GM23338 (cell line): ENCODE results near the gene DPY19L1.

Experiments
- CREB1 ChIP-seq: fragments of 250-450 bp; sonication (Bioruptor Pico); IDR thresholded peaks from 2 replicates; pipeline ENCODE4 v1.5.0; 2020; ENCODE audit warnings: low read depth, mild to moderate bottlenecking, moderate library complexity
- ETS1 ChIP-seq: IDR thresholded peaks from 2 replicates; pipeline ENCODE4 v1.6.1; 2016; ENCODE audit warnings: antibody characterized with exemption
- EZH2 ChIP-seq: fragments of 200-600 bp; sonication (generic); IDR thresholded peaks from one replicate; pipeline ENCODE4 v1.8.0; 2017; ENCODE audit warnings: antibody characterized with exemption, mild to moderate bottlenecking, low read depth; ENCODE audit not compliant: unreplicated experiment
- EZH2phosphoT487 ChIP-seq: fragments of 200-600 bp; sonication (generic); IDR thresholded peaks from one replicate; pipeline ENCODE4 v1.8.1; 2018; ENCODE audit warnings: antibody characterized with exemption; ENCODE audit not compliant: unreplicated experiment
- JUNB ChIP-seq: IDR thresholded peaks from one replicate; pipeline ENCODE4 v1.6.1; 2016; ENCODE audit warnings: antibody characterized with exemption; ENCODE audit not compliant: unreplicated experiment
- NANOG ChIP-seq: IDR thresholded peaks from 2 replicates; pipeline ENCODE4 v1.6.1; 2016; ENCODE audit warnings: antibody characterized with exemption, borderline replicate concordance
- POLR2AphosphoS5 ChIP-seq: IDR thresholded peaks from 2 replicates; pipeline ENCODE4 v1.6.1; 2016; ENCODE audit warnings: antibody characterized with exemption, low read depth
- STAT1 ChIP-seq: IDR thresholded peaks from one replicate; pipeline ENCODE4 v1.6.1; 2016; ENCODE audit warnings: antibody characterized with exemption; ENCODE audit not compliant: unreplicated experiment
- ZNF114 ChIP-seq: fragments of 250-450 bp; sonication (Bioruptor Pico); IDR thresholded peaks from 2 replicates; pipeline ENCODE4 v1.5.0; 2020; ENCODE audit warnings: mild to moderate bottlenecking, moderate library complexity
- TF ChIP-seq, protein P1 (sequence below), 2 experiments: fragments of 200-600 bp in 1 of 2; sonication (generic) in 1 of 2; conservative IDR thresholded peaks; 2 replicates each; pipeline versions ENCODE4 v1.5.1 to v1.6.1; 2016 to 2017; ENCODE audit warnings: antibody characterized with exemption in 2 of 2, low read depth in 2 of 2, mild to moderate bottlenecking in 2 of 2, moderate library complexity in 1 of 2
- TF ChIP-seq, protein P2 (sequence below): IDR thresholded peaks from one replicate; pipeline ENCODE4 v1.6.1; 2018; ENCODE audit warnings: antibody characterized with exemption; ENCODE audit not compliant: unreplicated experiment
- TF ChIP-seq, protein P3 (sequence below): fragments of 250-450 bp; sonication (Bioruptor Pico); IDR thresholded peaks from 2 replicates; pipeline ENCODE4 v1.5.0; 2020; ENCODE audit warnings: mild to moderate bottlenecking, moderate library complexity

- TF ChIP-seq EZH2: no peak
- TF ChIP-seq, protein P1, sequence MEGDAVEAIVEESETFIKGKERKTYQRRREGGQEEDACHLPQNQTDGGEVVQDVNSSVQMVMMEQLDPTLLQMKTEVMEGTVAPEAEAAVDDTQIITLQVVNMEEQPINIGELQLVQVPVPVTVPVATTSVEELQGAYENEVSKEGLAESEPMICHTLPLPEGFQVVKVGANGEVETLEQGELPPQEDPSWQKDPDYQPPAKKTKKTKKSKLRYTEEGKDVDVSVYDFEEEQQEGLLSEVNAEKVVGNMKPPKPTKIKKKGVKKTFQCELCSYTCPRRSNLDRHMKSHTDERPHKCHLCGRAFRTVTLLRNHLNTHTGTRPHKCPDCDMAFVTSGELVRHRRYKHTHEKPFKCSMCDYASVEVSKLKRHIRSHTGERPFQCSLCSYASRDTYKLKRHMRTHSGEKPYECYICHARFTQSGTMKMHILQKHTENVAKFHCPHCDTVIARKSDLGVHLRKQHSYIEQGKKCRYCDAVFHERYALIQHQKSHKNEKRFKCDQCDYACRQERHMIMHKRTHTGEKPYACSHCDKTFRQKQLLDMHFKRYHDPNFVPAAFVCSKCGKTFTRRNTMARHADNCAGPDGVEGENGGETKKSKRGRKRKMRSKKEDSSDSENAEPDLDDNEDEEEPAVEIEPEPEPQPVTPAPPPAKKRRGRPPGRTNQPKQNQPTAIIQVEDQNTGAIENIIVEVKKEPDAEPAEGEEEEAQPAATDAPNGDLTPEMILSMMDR (conservative IDR thresholded peaks at IDR 0.05; ENCODE audit: low read depth in 2 of 2): no peak
- TF ChIP-seq EZH2phosphoT487: no peak
- no peak for TF ChIP-seq STAT1
- no peak for TF ChIP-seq POLR2AphosphoS5
- no peak for TF ChIP-seq JUNB
- TF ChIP-seq, protein P2, sequence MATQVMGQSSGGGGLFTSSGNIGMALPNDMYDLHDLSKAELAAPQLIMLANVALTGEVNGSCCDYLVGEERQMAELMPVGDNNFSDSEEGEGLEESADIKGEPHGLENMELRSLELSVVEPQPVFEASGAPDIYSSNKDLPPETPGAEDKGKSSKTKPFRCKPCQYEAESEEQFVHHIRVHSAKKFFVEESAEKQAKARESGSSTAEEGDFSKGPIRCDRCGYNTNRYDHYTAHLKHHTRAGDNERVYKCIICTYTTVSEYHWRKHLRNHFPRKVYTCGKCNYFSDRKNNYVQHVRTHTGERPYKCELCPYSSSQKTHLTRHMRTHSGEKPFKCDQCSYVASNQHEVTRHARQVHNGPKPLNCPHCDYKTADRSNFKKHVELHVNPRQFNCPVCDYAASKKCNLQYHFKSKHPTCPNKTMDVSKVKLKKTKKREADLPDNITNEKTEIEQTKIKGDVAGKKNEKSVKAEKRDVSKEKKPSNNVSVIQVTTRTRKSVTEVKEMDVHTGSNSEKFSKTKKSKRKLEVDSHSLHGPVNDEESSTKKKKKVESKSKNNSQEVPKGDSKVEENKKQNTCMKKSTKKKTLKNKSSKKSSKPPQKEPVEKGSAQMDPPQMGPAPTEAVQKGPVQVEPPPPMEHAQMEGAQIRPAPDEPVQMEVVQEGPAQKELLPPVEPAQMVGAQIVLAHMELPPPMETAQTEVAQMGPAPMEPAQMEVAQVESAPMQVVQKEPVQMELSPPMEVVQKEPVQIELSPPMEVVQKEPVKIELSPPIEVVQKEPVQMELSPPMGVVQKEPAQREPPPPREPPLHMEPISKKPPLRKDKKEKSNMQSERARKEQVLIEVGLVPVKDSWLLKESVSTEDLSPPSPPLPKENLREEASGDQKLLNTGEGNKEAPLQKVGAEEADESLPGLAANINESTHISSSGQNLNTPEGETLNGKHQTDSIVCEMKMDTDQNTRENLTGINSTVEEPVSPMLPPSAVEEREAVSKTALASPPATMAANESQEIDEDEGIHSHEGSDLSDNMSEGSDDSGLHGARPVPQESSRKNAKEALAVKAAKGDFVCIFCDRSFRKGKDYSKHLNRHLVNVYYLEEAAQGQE: no peak
- no peak for TF ChIP-seq NANOG
- TF ChIP-seq ETS1: no peak
- TF ChIP-seq, protein P3, sequence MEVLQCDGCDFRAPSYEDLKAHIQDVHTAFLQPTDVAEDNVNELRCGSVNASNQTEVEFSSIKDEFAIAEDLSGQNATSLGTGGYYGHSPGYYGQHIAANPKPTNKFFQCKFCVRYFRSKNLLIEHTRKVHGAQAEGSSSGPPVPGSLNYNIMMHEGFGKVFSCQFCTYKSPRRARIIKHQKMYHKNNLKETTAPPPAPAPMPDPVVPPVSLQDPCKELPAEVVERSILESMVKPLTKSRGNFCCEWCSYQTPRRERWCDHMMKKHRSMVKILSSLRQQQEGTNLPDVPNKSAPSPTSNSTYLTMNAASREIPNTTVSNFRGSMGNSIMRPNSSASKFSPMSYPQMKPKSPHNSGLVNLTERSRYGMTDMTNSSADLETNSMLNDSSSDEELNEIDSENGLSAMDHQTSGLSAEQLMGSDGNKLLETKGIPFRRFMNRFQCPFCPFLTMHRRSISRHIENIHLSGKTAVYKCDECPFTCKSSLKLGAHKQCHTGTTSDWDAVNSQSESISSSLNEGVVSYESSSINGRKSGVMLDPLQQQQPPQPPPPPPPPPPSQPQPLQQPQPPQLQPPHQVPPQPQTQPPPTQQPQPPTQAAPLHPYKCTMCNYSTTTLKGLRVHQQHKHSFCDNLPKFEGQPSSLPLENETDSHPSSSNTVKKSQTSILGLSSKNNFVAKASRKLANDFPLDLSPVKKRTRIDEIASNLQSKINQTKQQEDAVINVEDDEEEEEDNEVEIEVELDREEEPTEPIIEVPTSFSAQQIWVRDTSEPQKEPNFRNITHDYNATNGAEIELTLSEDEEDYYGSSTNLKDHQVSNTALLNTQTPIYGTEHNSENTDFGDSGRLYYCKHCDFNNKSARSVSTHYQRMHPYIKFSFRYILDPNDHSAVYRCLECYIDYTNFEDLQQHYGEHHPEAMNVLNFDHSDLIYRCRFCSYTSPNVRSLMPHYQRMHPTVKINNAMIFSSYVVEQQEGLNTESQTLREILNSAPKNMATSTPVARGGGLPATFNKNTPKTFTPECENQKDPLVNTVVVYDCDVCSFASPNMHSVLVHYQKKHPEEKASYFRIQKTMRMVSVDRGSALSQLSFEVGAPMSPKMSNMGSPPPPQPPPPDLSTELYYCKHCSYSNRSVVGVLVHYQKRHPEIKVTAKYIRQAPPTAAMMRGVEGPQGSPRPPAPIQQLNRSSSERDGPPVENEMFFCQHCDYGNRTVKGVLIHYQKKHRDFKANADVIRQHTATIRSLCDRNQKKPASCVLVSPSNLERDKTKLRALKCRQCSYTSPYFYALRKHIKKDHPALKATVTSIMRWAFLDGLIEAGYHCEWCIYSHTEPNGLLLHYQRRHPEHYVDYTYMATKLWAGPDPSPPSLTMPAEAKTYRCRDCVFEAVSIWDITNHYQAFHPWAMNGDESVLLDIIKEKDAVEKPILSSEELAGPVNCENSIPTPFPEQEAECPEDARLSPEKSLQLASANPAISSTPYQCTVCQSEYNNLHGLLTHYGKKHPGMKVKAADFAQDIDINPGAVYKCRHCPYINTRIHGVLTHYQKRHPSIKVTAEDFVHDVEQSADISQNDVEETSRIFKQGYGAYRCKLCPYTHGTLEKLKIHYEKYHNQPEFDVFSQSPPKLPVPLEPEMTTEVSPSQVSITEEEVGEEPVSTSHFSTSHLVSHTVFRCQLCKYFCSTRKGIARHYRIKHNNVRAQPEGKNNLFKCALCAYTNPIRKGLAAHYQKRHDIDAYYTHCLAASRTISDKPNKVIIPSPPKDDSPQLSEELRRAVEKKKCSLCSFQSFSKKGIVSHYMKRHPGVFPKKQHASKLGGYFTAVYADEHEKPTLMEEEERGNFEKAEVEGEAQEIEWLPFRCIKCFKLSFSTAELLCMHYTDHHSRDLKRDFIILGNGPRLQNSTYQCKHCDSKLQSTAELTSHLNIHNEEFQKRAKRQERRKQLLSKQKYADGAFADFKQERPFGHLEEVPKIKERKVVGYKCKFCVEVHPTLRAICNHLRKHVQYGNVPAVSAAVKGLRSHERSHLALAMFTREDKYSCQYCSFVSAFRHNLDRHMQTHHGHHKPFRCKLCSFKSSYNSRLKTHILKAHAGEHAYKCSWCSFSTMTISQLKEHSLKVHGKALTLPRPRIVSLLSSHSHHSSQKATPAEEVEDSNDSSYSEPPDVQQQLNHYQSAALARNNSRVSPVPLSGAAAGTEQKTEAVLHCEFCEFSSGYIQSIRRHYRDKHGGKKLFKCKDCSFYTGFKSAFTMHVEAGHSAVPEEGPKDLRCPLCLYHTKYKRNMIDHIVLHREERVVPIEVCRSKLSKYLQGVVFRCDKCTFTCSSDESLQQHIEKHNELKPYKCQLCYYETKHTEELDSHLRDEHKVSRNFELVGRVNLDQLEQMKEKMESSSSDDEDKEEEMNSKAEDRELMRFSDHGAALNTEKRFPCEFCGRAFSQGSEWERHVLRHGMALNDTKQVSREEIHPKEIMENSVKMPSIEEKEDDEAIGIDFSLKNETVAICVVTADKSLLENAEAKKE (CRISPR knock-in tag): no peak
- no peak for TF ChIP-seq ZNF114 (CRISPR knock-in tag)
- TF ChIP-seq CREB1 (CRISPR knock-in tag): no peak
Observed at GRCh38 chr7:35021445-35021844, 15.8 kb downstream of the DPY19L1 start.
